ENCODE measurements around the gene HDAC9. TPM values are rescaled to one million over a fixed set of nuclear protein-coding genes. Genes with fewer than 3 reads are reported as not detected.

HDAC9 gene
- total RNA-seq, 1 experiment from 2014 or later: 17.1 TPM

GRCh38 chr7:18803923-18804322 is 308.4 kb downstream of the HDAC9 start:
- Histone ChIP-seq H3K4me3 (ENCODE audit: low read depth in 2 of 2, low read length in 2 of 2) (no peak overlapping the region), H3K36me3 (ENCODE audit: control insufficient read depth, insufficient read depth, low read length) (no peaks in the 10 kb centered on the region), H3K9me3 (ENCODE audit: control insufficient read depth, insufficient read depth, low read depth, low read length) (no peaks in the 10 kb centered on the region), H3K27ac (ENCODE audit: low read length) (no peak overlapping the region), H3K27me3 (ENCODE audit: control insufficient read depth, insufficient read depth, low read length) (no peaks in the 10 kb centered on the region), H3K4me1 (ENCODE audit: control insufficient read depth, insufficient read depth, low read length) (no peaks in the 10 kb centered on the region)
- POLR2A ChIA-PET: no interaction called here
- in situ Hi-C loops (cut with HindIII; ENCODE audit: low pct_unique_long_range_greater_than_20kb, low sequenced_read_pairs) (no loop called here), intact Hi-C loops (cut with micrococcal nuclease; ENCODE audit: unreplicated experiment) (no loop called here)
- TF ChIP-seq SIN3A (IDR thresholded peaks at IDR 0.05; ENCODE audit: borderline replicate concordance, insufficient read depth, low read depth, low read length): no peak
- no peak for TF ChIP-seq CTCF (IDR thresholded peaks at IDR 0.05)
- TF ChIP-seq POLR2AphosphoS5 (IDR thresholded peaks at IDR 0.05; ENCODE audit: low read depth, low read length): no peak
- TF ChIP-seq REST (IDR thresholded peaks at IDR 0.05; ENCODE audit: insufficient read depth in 1 of 2, low read depth in 2 of 2, low read length in 1 of 2): no peak
- no peak for TF ChIP-seq TCF7L2 (IDR thresholded peaks at IDR 0.05; ENCODE audit: low read depth, low read length)
- ATAC-seq: no peak
- no peak for DNase-seq (ENCODE audit: low read depth, low spot score)
- CTCF ChIA-PET: no interaction called here
- no TSS peak for BruUV-seq (replicated peaks)

- ATAC-seq (no peak), DNase-seq (ENCODE audit: low read depth, low spot score) (no peak)
- TF ChIP-seq CTCF (IDR thresholded peaks at IDR 0.05): no peak
- no peak for TF ChIP-seq REST (IDR thresholded peaks at IDR 0.05; ENCODE audit: insufficient read depth in 1 of 2, low read depth in 2 of 2, low read length in 1 of 2)
- no peak for TF ChIP-seq POLR2AphosphoS5 (IDR thresholded peaks at IDR 0.05; ENCODE audit: low read depth, low read length)
- no peak for TF ChIP-seq TCF7L2 (IDR thresholded peaks at IDR 0.05; ENCODE audit: low read depth, low read length)
- TF ChIP-seq SIN3A (IDR thresholded peaks at IDR 0.05; ENCODE audit: borderline replicate concordance, insufficient read depth, low read depth, low read length): no peak
- no peak overlapping the region for H3K4me3 ChIP-seq (ENCODE audit: low read depth in 2 of 2, low read length in 2 of 2)
- no peaks in the 10 kb centered on the region for H3K27me3 ChIP-seq (ENCODE audit: control insufficient read depth, insufficient read depth, low read length)
- no peaks in the 10 kb centered on the region for H3K9me3 ChIP-seq (ENCODE audit: control insufficient read depth, insufficient read depth, low read depth, low read length)
- H3K4me1 ChIP-seq (ENCODE audit: control insufficient read depth, insufficient read depth, low read length): no peaks in the 10 kb centered on the region
- H3K27ac ChIP-seq (ENCODE audit: low read length): no peak overlapping the region
- intact Hi-C loops (cut with micrococcal nuclease; ENCODE audit: unreplicated experiment) (no loop called here), in situ Hi-C loops (cut with HindIII; ENCODE audit: low pct_unique_long_range_greater_than_20kb, low sequenced_read_pairs) (no loop called here)
- no peaks in the 10 kb centered on the region for H3K36me3 ChIP-seq (ENCODE audit: control insufficient read depth, insufficient read depth, low read length)
- CTCF ChIA-PET: no interaction called here
- no TSS peak for BruUV-seq (replicated peaks)
- POLR2A ChIA-PET: no interaction called here
Measured at GRCh38 chr7:18806177-18806576, 310.6 kb downstream of the HDAC9 start.
